KG1 (cell line): ENCODE measurements around the gene LIN7A.
"Not testable (repeated sequence)": the region's sequence is repeated elsewhere in the genome, so short reads cannot be mapped to it uniquely, and the experiment has no call there.

Source experiments
- DNase-seq: peaks from one replicate; lab custom pipeline; 2025; lab: John Stamatoyannopoulos, UW

Gene LIN7A

DNA sequence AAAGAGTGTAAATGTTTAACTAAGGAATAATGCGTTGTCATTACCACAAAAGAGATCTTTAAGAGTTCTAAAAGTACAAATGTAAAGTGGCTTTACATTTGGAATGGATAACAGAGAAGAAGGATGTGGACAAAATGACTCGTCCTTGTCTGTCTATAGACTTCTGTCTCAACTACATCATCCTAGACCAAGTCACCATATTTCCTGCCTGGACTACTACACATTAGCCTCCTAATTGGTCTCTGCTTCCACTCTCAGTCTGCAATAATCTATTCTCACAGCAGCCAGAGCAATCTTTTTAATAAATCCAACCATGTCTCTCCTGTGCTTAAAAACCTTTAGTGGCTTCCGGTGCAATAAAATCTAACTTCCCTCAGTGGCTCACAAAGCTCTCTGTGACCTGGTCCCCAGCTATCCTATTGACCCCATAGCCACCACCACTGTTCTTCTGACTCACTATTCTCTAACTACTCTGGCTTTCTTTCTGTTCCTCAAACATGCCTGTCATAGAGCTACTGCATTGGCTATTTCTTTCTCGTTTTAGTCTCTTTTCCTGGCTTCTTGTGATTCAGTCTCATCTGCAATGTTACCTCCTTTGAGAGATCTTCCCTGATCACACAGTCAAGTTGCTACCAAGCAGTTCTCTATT, 130.0 kb downstream of the LIN7A start:
- no peak for DNase-seq

GRCh38 chr12:80805106-80805505, 132.6 kb downstream of the LIN7A start:
- no peak for DNase-seq

- DNase-seq, result no peak
Observed at GRCh38 chr12:80802652-80803400, 134.9 kb downstream of the LIN7A start.

GRCh38 chr12:80798281-80798680, 139.5 kb downstream of the LIN7A start:
- no peak for DNase-seq

- DNase-seq, result no peak
Observed at GRCh38 chr12:80794551-80794950, 143.2 kb downstream of the LIN7A start.

GRCh38 chr12:80792861-80793260, 144.9 kb downstream of the LIN7A start:
- no peak for DNase-seq

GRCh38 chr12:80791863-80792262, 145.9 kb downstream of the LIN7A start:
- no peak for DNase-seq

DNA sequence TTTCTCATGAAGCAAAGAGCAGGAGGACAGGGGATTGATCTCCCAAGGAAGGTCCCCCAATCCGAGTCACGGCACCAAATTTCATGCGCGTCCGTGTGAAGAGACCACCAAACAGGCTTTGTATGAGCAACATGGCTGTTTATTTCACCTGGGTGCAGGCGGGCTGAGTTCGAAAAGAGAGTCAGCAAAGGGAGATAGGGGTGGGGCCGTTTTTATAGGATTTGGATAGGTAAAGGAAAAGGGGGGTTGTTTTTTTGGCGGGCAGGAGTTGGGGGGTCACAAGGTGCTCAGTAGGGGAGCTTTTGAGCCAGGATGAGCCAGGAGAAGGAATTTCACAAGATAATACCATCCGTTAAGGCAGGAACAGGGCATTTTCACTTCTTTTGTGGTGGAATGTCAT, 149.3 kb downstream of the LIN7A start:
- DNase-seq, result not testable (repeated sequence)

- DNase-seq, result not testable (repeated sequence)
Observed at GRCh38 chr12:80782963-80783470, 154.7 kb downstream of the LIN7A start.

GRCh38 chr12:80781313-80781712, 156.4 kb downstream of the LIN7A start:
- DNase-seq, result no peak

DNA sequence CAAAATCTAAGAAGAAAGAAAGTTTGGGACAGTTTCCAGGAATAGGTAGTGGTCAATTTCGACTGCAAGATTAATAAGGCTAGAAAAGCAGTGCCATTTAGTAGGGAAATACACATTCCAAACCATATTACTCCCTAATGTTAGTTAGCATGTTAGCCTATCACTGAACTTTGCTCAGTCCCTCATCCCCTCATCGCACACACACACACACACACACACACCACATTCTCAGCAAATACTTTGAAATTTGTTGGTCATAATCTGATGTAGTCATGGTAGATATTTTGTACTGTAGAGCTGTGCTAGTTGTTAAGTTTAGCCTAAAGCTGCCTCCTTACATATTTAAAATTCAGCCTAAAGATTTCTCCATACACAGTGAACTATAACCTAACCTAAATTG, 157.0 kb downstream of the LIN7A start:
- no peak for DNase-seq

DNA sequence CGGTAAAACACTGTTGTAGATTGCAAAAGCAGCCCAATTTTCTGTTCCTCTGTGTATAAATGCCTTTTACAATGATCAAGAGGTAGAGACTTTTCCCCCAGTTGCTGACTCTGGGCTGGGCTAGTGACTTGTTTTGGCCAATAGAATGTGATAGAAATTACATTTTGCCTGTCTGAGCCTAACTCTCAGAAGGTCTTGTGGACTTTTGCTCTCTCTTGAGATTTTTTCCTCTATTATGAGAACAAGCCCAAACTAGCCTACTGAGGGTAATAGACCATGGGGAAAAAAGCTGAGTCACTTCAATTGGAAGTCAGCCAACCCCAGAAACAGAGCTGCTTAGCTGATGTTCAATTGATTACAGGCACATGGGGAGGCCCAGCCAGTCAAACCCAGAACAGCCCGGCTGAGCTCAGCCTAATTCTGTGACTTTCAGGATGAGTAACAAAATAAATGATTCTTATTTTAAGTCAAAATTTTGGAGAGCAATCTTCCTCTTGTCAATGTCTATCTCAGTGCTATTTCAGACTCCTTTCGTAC, 159.7 kb downstream of the LIN7A start:
- peak; percentile 40 for DNase-seq

DNA sequence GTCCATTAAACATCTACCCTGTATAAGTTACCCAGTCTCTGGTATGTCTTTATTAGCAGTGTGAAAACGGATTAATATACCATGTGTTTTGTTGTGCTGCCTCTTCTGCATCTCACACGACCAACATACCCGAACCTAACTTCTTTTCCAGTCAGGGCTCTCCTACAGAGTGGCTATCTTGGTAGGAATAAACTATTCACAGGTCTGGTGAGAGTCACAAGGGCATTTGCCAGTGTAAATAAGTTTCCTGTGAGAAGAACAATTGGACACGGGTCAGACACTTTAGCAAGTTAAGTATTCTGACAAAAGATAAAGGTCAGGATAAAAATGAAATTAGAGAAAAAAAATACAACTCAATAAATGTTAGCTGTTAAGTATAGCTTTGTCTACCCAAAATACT, 160.1 kb downstream of the LIN7A start:
- DNase-seq, result no peak

- no peak for DNase-seq
Observed at GRCh38 chr12:80776706-80777105, 161.0 kb downstream of the LIN7A start.

DNA sequence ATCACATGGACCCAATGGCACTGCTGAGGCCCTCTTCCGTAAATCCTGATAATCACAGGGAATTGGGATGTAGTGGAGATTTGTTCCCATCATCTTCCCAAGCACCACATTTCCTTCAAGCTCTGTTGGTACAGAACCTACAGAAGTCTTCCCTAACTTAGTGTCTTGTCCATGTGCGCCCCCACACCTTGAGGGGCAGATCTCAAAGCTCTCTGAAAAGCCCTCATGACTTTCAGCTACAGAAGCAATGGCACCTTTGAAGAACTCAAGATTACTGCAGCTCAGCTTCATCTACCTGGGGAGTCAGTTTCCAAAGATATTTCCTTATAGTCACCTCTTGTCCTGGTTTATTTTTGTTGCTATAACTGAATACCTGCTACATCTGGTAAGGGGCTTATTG, 166.8 kb downstream of the LIN7A start:
- no peak for DNase-seq

GRCh38 chr12:80769553-80770140, 168.1 kb downstream of the LIN7A start:
- DNase-seq, result no peak

GRCh38 chr12:80766897-80767296, 170.8 kb downstream of the LIN7A start:
- DNase-seq, result no peak

DNA sequence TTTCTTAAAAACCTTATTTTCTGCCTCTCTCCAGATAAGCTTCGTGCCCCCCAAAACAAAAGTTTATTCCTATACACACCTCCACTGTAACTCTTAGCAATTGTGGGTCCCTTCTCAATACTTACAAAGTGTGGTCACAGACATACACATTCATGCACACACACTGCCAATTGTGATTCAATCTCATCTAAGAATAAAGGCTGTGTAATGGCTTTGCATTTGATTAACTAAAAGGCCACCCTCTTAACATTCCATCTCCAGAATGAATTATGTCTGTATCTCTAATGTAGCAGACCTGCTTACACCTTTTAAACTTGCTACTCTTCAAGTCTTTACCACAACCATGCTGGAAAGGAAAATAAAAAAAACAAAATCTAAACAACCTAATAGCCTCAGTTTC, 171.5 kb downstream of the LIN7A start:
- no peak for DNase-seq

- DNase-seq, result no peak
Observed at GRCh38 chr12:80763874-80764273, 173.9 kb downstream of the LIN7A start.

- no peak for DNase-seq
Observed at GRCh38 chr12:80761838-80762237, 175.9 kb downstream of the LIN7A start.

- DNase-seq, result no peak
Observed at GRCh38 chr12:80756875-80757274, 180.9 kb downstream of the LIN7A start.

- DNase-seq, result no peak
Observed at GRCh38 chr12:80754274-80754673, 183.5 kb downstream of the LIN7A start.

DNA sequence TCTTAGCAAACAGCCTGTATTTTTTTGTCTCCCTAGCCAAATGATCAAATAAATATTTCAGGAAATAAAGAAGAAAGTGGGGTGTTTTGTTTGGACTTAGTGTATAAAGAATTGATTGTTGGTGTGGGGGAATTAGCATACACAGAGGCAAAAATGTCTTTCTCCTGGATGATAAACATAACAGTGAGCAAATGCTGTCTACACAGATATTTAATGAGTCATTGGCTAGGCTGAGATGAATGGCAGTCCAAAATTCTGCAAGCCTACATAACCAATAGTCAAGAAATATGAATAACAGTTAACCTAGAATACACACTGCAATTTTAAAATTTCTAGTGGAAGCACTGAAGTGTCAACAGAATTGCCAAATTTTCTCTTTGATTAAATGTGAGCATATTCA, 185.3 kb downstream of the LIN7A start:
- DNase-seq, result no peak
